ENCODE data around the gene CES2.
A peak's percentile ranks its signal among the peaks of the same experiment; 100 is the strongest.

Gene CES2

DNA sequence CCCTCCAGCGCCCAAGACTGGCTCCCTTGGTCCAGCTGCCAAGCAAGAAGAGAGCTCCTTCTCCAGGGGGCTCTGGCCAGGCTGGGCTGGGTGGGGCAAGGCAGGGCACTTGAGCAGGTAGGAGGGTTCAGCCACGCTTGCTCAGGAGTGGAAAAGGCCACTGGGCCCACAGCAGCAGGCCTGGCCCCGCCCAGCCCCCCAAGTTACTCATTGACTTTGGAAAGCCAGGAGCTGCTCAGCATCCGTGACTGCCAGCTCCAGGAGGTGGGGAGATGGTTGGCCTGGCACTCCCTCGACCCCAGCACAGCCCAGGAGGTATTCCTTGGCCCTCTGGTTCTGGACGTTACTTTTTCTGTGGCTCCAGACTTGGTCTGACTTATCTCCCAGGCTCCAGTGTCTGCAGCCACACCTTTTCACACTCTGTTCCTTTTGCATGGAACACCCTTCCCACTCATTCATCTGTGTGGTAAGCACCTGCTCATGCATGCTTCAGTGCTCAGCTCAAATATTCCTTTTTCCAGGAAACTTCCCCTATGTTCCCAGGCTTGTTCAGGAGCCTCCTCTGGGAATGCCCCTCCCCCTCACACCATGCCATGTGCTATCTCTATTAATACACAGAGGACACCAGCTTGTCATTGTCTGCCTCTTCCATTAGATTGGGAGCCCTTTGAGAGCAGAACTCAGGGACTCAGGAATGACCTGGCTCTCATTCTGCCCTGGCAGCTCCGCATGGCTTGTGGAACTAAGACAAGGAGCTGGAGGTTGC lies 16.3 kb upstream of the CES2 start, which contains the start of gene CDH16:
Gene CDH16 (minus strand): TSS at position 83 of the 766 bp plus-strand sequence. CDS start 820 bp downstream, outside the sequence.
- DNase-seq (ENCODE audit: low read depth in 2 of 2): no peak

- DNase-seq (ENCODE audit: low read depth in 2 of 2): no peak
Observed at GRCh38 chr16:66919569-66920298, 15.6 kb upstream of the CES2 start.

- DNase-seq (ENCODE audit: low read depth in 2 of 2): no peak
Observed at GRCh38 chr16:66920299-66920590, 15.1 kb upstream of the CES2 start.

- DNase-seq (ENCODE audit: low read depth in 2 of 2): no peak
Observed at GRCh38 chr16:66920924-66921680, 14.2 kb upstream of the CES2 start.

DNA sequence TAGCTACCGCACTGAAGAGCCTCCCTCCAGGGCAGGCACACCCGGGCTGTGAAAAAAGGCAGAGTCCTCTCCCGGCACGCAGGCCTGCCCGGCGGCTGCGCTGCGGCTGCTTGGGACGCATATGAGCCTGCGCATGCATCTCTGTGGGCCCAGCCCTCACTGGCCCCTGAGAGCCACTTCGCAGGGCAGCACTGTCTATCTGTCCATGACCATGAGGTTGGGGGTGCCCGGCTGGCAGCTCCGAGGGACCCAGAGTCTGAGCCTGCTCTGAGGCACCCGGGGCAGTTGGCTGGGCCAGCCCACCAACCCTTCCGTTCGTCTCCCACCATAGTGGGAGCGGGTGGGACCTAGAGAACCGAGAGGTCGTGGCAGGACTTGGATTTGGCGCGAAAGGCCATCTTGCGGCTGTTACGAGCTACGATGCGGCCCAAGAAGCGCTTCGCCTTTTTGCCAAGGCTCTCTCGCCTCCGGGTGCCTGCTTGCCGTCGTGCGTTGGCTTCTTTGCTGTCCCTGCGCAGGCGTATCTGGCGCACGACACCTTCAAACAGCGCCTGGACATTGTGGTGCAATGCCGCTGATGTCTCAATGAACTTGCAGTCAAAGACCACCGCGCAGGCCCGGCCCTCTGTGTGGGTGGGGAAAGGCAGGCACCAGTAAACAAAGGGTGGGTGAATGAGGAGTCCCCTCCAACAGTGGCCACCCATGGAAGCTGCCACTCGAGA lies 13.4 kb upstream of the CES2 start:
- DNase-seq (ENCODE audit: low read depth in 2 of 2): no peak

- DNase-seq (ENCODE audit: low read depth in 2 of 2): no peak
Observed at GRCh38 chr16:66923247-66923731, 12.0 kb upstream of the CES2 start.

DNA sequence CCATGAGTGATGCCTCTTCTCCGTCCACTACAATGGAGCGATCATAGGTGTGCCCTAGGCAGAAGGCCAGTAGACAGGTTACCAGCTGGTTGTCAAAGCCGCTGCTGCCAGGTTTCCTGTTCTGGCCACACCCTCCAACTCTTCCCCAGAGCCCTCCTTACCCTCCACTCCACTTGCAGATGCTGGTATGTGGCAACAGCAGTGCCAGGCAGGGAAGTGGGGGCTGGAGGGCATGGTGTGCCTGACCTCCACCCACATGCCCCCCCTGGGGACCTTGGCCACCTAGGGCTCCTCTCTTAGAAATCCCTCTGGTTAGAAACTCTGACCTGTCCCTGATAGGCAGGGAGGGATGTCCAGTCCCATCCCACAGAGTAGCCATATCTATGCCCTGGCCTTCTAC lies 11.4 kb upstream of the CES2 start:
- DNase-seq (ENCODE audit: low read depth in 2 of 2): no peak

DNA sequence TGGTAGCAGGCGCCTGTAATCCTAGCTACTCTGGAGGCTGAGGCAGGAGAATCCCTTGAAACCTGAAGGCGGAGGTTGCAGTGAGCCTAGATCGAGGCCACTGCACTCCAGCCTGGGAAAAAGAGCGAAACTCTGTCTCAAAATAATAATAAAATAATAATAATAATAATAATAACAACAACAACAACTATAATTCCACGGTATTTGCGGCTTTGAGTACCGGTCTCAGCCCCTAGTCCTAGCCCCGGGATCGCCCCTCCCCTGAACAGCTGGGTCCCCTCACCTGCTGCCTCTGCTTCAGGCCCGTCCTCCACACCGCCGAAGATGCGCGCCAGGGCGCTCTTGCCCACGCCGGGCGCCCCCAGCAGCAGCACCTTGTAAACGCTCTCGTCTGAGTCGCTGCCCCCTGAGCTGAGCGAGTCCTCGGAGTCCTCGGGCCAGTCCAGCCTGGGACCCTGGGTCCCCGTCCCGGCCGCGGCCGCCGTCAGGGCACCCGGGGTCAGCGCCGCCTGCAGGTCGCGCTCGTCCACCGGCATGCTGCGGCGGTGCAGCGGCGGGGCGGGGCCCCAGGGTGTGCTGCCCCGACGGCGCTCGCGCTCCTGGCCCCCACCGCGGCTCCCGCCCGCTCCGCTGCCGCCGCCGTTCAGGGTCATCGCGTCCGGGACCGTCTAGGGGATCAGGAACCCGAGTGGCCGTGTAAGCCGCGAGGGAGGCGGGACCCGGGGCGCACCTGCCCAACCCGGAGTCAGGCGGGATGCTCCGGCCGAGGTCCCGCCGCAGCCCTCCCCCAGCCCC lies 10.6 kb upstream of the CES2 start:
- DNase-seq (ENCODE audit: low read depth in 2 of 2): peak in 1 of 2 donors; percentile 39

GRCh38 chr16:66925322-66925840 lies 9.9 kb upstream of the CES2 start, which contains the start of gene RRAD:
RRAD (minus strand) TSS chr16:66925535; CDS start chr16:66925179, 356 bp downstream.
- DNase-seq (ENCODE audit: low read depth in 2 of 2): no peak

DNA sequence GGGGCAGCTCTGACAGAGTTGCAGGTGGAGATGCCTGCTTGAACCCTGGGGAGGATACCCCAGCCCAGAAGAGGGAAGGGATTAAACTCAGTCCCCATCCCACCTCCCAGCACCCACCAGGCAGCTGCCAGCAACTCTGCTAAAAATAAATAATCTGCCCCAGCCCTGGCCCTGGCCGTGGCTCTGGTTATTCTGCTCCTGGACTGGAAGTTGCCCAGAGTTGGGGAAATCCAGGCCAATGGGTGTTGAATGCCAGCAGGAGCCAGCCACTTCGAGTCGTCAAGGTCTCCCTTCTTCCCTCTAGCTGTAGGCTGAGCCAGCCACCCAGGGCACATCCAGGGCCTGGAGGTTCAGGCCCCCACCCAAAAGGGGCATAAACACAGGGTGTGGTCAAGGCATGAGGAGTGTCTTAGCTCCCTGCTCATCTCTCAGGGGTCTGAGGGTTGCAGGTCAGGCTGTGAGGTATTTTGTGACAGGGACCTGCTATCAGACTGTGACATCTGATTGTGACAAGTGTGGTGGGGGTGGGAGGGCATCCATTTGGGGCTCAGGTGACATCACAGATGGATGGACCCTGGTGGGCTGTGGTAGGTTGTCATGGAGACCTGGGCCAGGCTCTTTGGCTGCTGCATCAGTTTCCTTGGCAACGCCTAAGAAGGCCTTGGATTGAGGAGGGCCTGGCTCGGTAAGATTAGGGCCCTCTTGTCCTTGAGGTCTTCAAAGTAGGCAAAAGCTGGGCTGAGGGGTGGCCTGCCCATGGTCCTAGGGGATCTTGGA lies 9.0 kb upstream of the CES2 start:
- no peak for DNase-seq (ENCODE audit: low read depth in 2 of 2)

- DNase-seq (ENCODE audit: low read depth in 2 of 2): no peak
Observed at GRCh38 chr16:66926961-66927436, 8.3 kb upstream of the CES2 start.

DNA sequence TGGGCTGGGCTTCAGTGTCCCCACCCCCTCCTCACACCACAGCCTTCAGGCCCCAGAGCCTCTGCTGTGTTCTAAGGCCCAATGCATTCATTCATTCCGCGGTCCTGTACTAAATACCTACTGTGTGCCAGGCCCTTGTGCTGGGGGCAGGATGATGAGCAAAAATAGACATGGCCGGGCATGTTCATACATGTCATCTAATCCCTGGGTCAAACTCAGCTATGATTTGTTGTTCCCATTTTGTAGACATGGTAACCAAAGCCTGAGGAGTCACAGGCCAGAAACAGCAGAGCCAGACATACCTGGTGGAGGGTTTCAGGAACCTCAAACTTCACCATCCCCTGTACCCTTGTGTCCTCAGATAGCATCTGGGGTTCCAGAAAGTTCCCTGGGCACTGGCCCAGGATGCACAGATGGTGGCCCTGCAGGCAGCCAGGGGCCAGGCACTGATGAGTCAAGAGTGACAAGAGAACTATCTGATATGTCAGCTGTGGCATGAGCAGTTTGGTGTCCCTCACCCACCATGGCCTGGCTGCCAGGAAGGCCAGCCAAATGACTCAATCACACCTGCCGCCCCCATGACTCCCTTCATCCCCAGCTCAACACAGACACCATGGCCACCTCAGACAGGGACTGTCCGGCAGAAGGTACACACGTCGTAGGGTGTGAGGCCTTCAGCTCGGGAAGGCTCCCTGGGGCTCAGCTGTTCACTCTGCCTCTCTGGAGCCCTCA lies 7.2 kb upstream of the CES2 start:
- DNase-seq (ENCODE audit: low read depth in 2 of 2): no peak

GRCh38 chr16:66928702-66929388 lies 6.5 kb upstream of the CES2 start:
- peak in 1 of 2 donors; percentile 32 for DNase-seq (ENCODE audit: low read depth in 2 of 2)

- DNase-seq (ENCODE audit: low read depth in 2 of 2): no peak
Observed at GRCh38 chr16:66930189-66930588, 5.1 kb upstream of the CES2 start.

DNA sequence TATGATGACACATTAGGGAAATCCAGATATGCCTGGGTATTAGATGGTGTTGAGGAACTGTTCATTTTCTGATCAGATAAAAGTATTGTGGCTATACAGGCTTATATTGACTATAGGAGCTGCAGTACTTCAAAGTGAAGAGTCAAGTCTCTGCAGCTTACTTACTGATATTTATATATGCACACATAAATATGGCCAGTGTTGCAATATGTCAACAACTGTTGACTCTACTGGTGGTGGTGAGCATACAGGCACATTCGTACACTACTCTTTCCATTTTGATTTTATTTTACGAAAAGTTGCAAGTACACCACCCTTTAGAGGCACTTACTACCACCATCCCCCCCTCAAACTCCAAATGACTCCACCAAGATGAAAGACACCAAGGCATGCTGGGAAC lies 3.7 kb upstream of the CES2 start:
- DNase-seq (ENCODE audit: low read depth in 2 of 2): no peak

- DNase-seq (ENCODE audit: low read depth in 2 of 2): no peak
Observed at GRCh38 chr16:66932076-66932475, 3.2 kb upstream of the CES2 start.

- peak; percentile 38 to 54 for DNase-seq (ENCODE audit: low read depth in 2 of 2)
Observed at GRCh38 chr16:66933776-66934137, 1.6 kb upstream of the CES2 start.

- DNase-seq (ENCODE audit: low read depth in 2 of 2): peak; percentile 73 to 85
Observed at GRCh38 chr16:66934138-66934838, 1.0 kb upstream of the CES2 start, which contains the start of gene CIAO2B. CIAO2B (minus strand) TSS chr16:66934402; CDS start chr16:66934364, 38 bp downstream.
